Endodermal cell (in vitro differentiated cells): Measurements from ENCODE around the gene ADPRS. TPM values are rescaled to one million over a fixed set of nuclear protein-coding genes. Genes with fewer than 3 reads are reported as not detected.

Source experiments
- DNase-seq: peaks from one replicate; pipeline ENCODE4 v3.0.0-alpha.2; 2017
- H3K27ac ChIP-seq: 2 replicates; pipeline ENCODE4 v1.5.1; 2013; ENCODE audit warnings: mild to moderate bottlenecking, low read depth, low read length, moderate library complexity
- H3K27me3 ChIP-seq: 2 replicates; pipeline ENCODE4 v1.6.1; 2013; ENCODE audit warnings: mild to moderate bottlenecking, low read length, moderate library complexity; ENCODE audit not compliant: insufficient read depth, control insufficient read depth, poor library complexity, severe bottlenecking
- H3K36me3 ChIP-seq: 2 replicates; pipeline ENCODE4 v1.7.0; 2013; ENCODE audit warnings: mild to moderate bottlenecking, low read length, moderate library complexity; ENCODE audit not compliant: control insufficient read depth, insufficient read depth
- H3K4me1 ChIP-seq: one replicate; pipeline ENCODE4 v1.7.0; 2013; ENCODE audit warnings: low read length; ENCODE audit not compliant: control insufficient read depth, insufficient read depth
- H3K4me3 ChIP-seq: 2 replicates; pipeline ENCODE4 v1.5.1; 2013; ENCODE audit warnings: mild to moderate bottlenecking, low read length, moderate library complexity
- H3K9ac ChIP-seq: 2 replicates; pipeline ENCODE4 v1.6.1; 2013; ENCODE audit warnings: mild to moderate bottlenecking, low read length, moderate library complexity; ENCODE audit not compliant: poor library complexity, severe bottlenecking; ENCODE audit errors: extremely low read depth
- H3K9me3 ChIP-seq: 2 replicates; pipeline ENCODE4 v1.6.1; 2013; ENCODE audit warnings: mild to moderate bottlenecking, low read length, moderate library complexity; ENCODE audit not compliant: control insufficient read depth
- H3K27ac Mint-ChIP-seq: 2 replicates; pipeline ENCODE4 v1.8.0; 2020; ENCODE audit warnings: mixed read lengths
- H3K27me3 Mint-ChIP-seq: 2 replicates; pipeline ENCODE4 v1.8.0; 2021; ENCODE audit warnings: mild to moderate bottlenecking, mixed read lengths; ENCODE audit not compliant: insufficient read depth
- H3K36me3 Mint-ChIP-seq: 2 replicates; pipeline ENCODE4 v1.8.0; 2020; ENCODE audit warnings: low read depth, mixed read lengths
- H3K4me1 Mint-ChIP-seq: 2 replicates; pipeline ENCODE4 v1.8.0; 2020; ENCODE audit warnings: mixed read lengths
- H3K4me3 Mint-ChIP-seq: 2 replicates; pipeline ENCODE4 v1.8.0; 2020; ENCODE audit warnings: mild to moderate bottlenecking, moderate library complexity, mixed read lengths
- H3K9me3 Mint-ChIP-seq: 2 replicates; pipeline ENCODE4 v1.8.0; 2020; ENCODE audit warnings: mild to moderate bottlenecking, mixed read lengths
- CTCF ChIP-seq: fragments of 200-600 bp; sonication (generic); conservative IDR thresholded peaks from 2 replicates; pipeline ENCODE4 v1.5.0; 2021; ENCODE audit warnings: antibody characterized with exemption, mild to moderate bottlenecking
- WGBS, 2 experiments: methylation state at CpG; one replicate each; pipeline versions ENCODE4 v1.1.5 to v1.1.7; 2013; ENCODE audit warnings: missing lambda C conversion rate in 2 of 2, mixed read lengths in 1 of 2; ENCODE audit not compliant: insufficient coverage in 1 of 2, insufficient read length in 1 of 2; 5-methylcytosine and 5-hydroxymethylcytosine counted together
- total RNA-seq, 2 donors: library from RNA; stranded (reverse); fragmentation: NEBNext Ultra II Directional in 1 of 2; extraction: Animal tissue kit (Norgen Biotek cat#: 25700) in 1 of 2; gene quantifications; 2 replicates in 1 of 2; 3 replicates in 1 of 2; pipeline ENCODE4 v1.2.1, GENCODE V29; 2021

The ADPRS gene
- total RNA-seq, 2 donors from 2014 or later = 22.1 to 25.3 TPM

GRCh38 chr1:36067871-36068270 lies 20.8 kb upstream of the ADPRS start:
- Mint-ChIP-seq H3K4me1 (no peaks in the 10 kb centered on the region), H3K27me3 (no peaks in the 10 kb centered on the region), H3K27ac (no peak overlapping the region), H3K36me3 (no peaks in the 10 kb centered on the region), H3K4me3 (no peak overlapping the region), H3K9me3 (no peaks in the 10 kb centered on the region)
- Histone ChIP-seq H3K36me3 (no peaks in the 10 kb centered on the region), H3K9ac (no peak overlapping the region), H3K27ac (no peak overlapping the region), H3K4me3 (no peak overlapping the region), H3K9me3 (no peaks in the 10 kb centered on the region), H3K4me1 (no peaks in the 10 kb centered on the region), H3K27me3 (no peaks in the 10 kb centered on the region)
- TF ChIP-seq CTCF = no peak
- DNase-seq = no peak

- Histone ChIP-seq H3K27ac (no peak overlapping the region), H3K4me1 (no peaks in the 10 kb centered on the region), H3K9me3 (no peaks in the 10 kb centered on the region), H3K4me3 (no peak overlapping the region), H3K9ac (no peak overlapping the region), H3K27me3 (no peaks in the 10 kb centered on the region), H3K36me3 (no peaks in the 10 kb centered on the region)
- no peaks in the 10 kb centered on the region for H3K27me3 Mint-ChIP-seq
- TF ChIP-seq CTCF = no peak
- H3K4me1 Mint-ChIP-seq = no peaks in the 10 kb centered on the region
- no peak overlapping the region for H3K27ac Mint-ChIP-seq
- no peak for DNase-seq
- 89 to 100% methylated on average over 2 of the region's 2 CpGs for WGBS, 2 experiments
- no peaks in the 10 kb centered on the region for H3K9me3 Mint-ChIP-seq
- H3K36me3 Mint-ChIP-seq = no peaks in the 10 kb centered on the region
- H3K4me3 Mint-ChIP-seq = no peak overlapping the region
Observed at GRCh38 chr1:36068866-36069265, 19.8 kb upstream of the ADPRS start.

- TF ChIP-seq CTCF = no peak
- Mint-ChIP-seq H3K27ac (no peak overlapping the region), H3K9me3 (no peaks in the 10 kb centered on the region), H3K4me1 (no peaks in the 10 kb centered on the region), H3K4me3 (no peak overlapping the region), H3K36me3 (no peaks in the 10 kb centered on the region), H3K27me3 (no peaks in the 10 kb centered on the region)
- no peak overlapping the region for H3K27ac ChIP-seq
- no peaks in the 10 kb centered on the region for H3K27me3 ChIP-seq
- no peak for DNase-seq
- H3K4me1 ChIP-seq = no peaks in the 10 kb centered on the region
- no peak overlapping the region for H3K9ac ChIP-seq
- no peak overlapping the region for H3K4me3 ChIP-seq
- WGBS, 2 experiments = 80% methylated on average over 2 of the region's 2 CpGs; no CpG with 5 or more reads in 1 of the 2 experiments
- no peaks in the 10 kb centered on the region for H3K9me3 ChIP-seq
- no peaks in the 10 kb centered on the region for H3K36me3 ChIP-seq
Observed at GRCh38 chr1:36070349-36070748, 18.3 kb upstream of the ADPRS start.
